AG09319 (cell line): ENCODE measurements around the gene RNF220.
"Not testable (repeated sequence)": the region's sequence is repeated elsewhere in the genome, so short reads cannot be mapped to it uniquely, and the experiment has no call there.

Source experiments
- DNase-seq: peaks from one replicate; pipeline ENCODE4 v3.0.0-alpha.2; 2010; ENCODE audit warnings: low read depth; ENCODE audit errors: extremely low read depth
- CTCF ChIP-seq: IDR thresholded peaks from 2 replicates; pipeline ENCODE4 v1.5.1; 2011; ENCODE audit warnings: low read depth, mild to moderate bottlenecking, inconsistent platforms, low read length, moderate library complexity

Gene RNF220

GRCh38 chr1:44499306-44499705 lies 94.3 kb downstream of the RNF220 start:
- TF ChIP-seq CTCF: no peak
- no peak for DNase-seq

- peak; percentile 8 for TF ChIP-seq CTCF
- no peak for DNase-seq
These were observed 95.4 kb downstream of the RNF220 start for GRCh38 chr1:44500181-44501046.

GRCh38 chr1:44501047-44501890 lies 96.2 kb downstream of the RNF220 start:
- no peak for TF ChIP-seq CTCF
- no peak for DNase-seq

GRCh38 chr1:44502823-44503222 lies 97.8 kb downstream of the RNF220 start:
- DNase-seq: not testable (repeated sequence)

- no peak for TF ChIP-seq CTCF
- no peak for DNase-seq
These were observed 98.6 kb downstream of the RNF220 start for GRCh38 chr1:44503625-44504024.

GRCh38 chr1:44505210-44505993 lies 100.3 kb downstream of the RNF220 start:
- no peak for TF ChIP-seq CTCF
- DNase-seq: no peak
